A549 (cell line): Measurements from ENCODE around the gene AK1. TPM values are rescaled to one million over a fixed set of nuclear protein-coding genes. Genes with fewer than 3 reads are reported as not detected.
A peak's percentile ranks its signal among the peaks of the same experiment; 100 is the strongest.
"Not testable (repeated sequence)": the region's sequence is repeated elsewhere in the genome, so short reads cannot be mapped to it uniquely, and the experiment has no call there.

Experiments used
- ATAC-seq, 2 experiments: fragments of 200-7000 bp in 1 of 2; fragments of >200 bp in 1 of 2; cut with Nextera tagmentation in 1 of 2; cut with Tn5 transposase in 1 of 2; 3 replicates each; pipeline versions ENCODE4 v1.8.0 to v1.9.1; 2018 to 2020; ENCODE audit warnings: mild to moderate bottlenecking in 1 of 2, moderate library complexity in 1 of 2
- CTCF ChIA-PET: fragments of 300-600 bp; sonication (Branson Sonifier 250); formaldehyde crosslinking; extraction: SDS; loops from one replicate; lab custom pipeline; 2021; ENCODE audit warnings: antibody characterized with exemption, inconsistent platforms; lab: Yijun Ruan, JAX
- POLR2A ChIA-PET: fragments of 350-600 bp; formaldehyde crosslinking; extraction: SDS; loops from one replicate; lab custom pipeline; 2021; ENCODE audit warnings: antibody characterized with exemption, inconsistent platforms; lab: Yijun Ruan, JAX
- DNase-seq, 2 experiments: peaks; one replicate each; pipeline versions ENCODE4 v3.0.0 to v3.0.0-alpha.2; 2011 to 2016; ENCODE audit warnings: low read depth in 1 of 2, low spot score in 1 of 2
- FAIRE-seq: peaks from 2 replicates; lab custom pipeline; 2011; peaks lifted over from hg19 to GRCh38; lab: Jason Lieb, UNC
- H3K27ac ChIP-seq, 2 experiments: fragments of >200 bp; sonication (Bioruptor Twin); formaldehyde crosslinking; 3 replicates each; pipeline ENCODE4 v1.5.1; 2016 to 2017
- H3K4me1 ChIP-seq: fragments of >200 bp; sonication (Bioruptor Twin); formaldehyde crosslinking; 3 replicates; pipeline ENCODE4 v1.6.1; 2016
- H3K4me2 ChIP-seq: fragments of >200 bp; sonication (Bioruptor Twin); formaldehyde crosslinking; 3 replicates; pipeline ENCODE4 v1.6.1; 2016
- H3K4me3 ChIP-seq: fragments of >200 bp; sonication (Bioruptor Twin); formaldehyde crosslinking; 3 replicates; pipeline ENCODE4 v1.5.1; 2016
- H3K9me3 ChIP-seq: fragments of >200 bp; sonication (Bioruptor Twin); formaldehyde crosslinking; 3 replicates; pipeline ENCODE4 v1.6.1; 2016
- ATOH8 ChIP-seq: fragments of 250-450 bp; sonication (Bioruptor Pico); IDR thresholded peaks from 2 replicates; pipeline ENCODE4 v1.5.0; 2020; ENCODE audit warnings: low read depth, mild to moderate bottlenecking, moderate library complexity
- CEBPB ChIP-seq, 2 experiments: fragments of >200 bp in 1 of 2; sonication (Bioruptor Twin) in 1 of 2; formaldehyde crosslinking in 1 of 2; IDR thresholded peaks; 2 replicates each; pipeline ENCODE4 v1.6.1; 2012 to 2016
- CTCF ChIP-seq: fragments of >200 bp; sonication (Bioruptor Twin); formaldehyde crosslinking; IDR thresholded peaks from 3 replicates; pipeline ENCODE4 v1.5.1; 2016
- EHMT2 ChIP-seq: fragments of 200-600 bp; sonication (generic); IDR thresholded peaks from 2 replicates; pipeline ENCODE4 v1.6.1; 2016; ENCODE audit warnings: antibody characterized with exemption, low read depth, mild to moderate bottlenecking, moderate library complexity
- ESRRA ChIP-seq: fragments of 150-350 bp; IDR thresholded peaks from 2 replicates; pipeline ENCODE4 v1.6.1; 2014; ENCODE audit warnings: mild to moderate bottlenecking, low read length, borderline replicate concordance
- FOSL2 ChIP-seq, 2 experiments: fragments of 450-650 bp in 1 of 2; fragments of >200 bp in 1 of 2; sonication (Bioruptor Twin) in 1 of 2; formaldehyde crosslinking; IDR thresholded peaks; 2 replicates each; pipeline versions ENCODE4 v1.5.0 to v1.6.1; 2016 to 2020; ENCODE audit warnings: mild to moderate bottlenecking in 1 of 2, moderate library complexity in 1 of 2
- FOXS1 ChIP-seq: fragments of 250-450 bp; sonication (Bioruptor Pico); IDR thresholded peaks from 2 replicates; pipeline ENCODE4 v1.5.0; 2020; ENCODE audit warnings: mild to moderate bottlenecking, moderate library complexity
- JUN ChIP-seq, 2 experiments: fragments of >200 bp; sonication (Bioruptor Twin); formaldehyde crosslinking; IDR thresholded peaks; 2 replicates in 1 of 2; 3 replicates in 1 of 2; pipeline ENCODE4 v1.6.1; 2016 to 2017
- NR3C1 ChIP-seq: fragments of >200 bp; sonication (Bioruptor Twin); formaldehyde crosslinking; IDR thresholded peaks from 3 replicates; pipeline ENCODE4 v1.6.1; 2017
- PBX3 ChIP-seq: IDR thresholded peaks from 2 replicates; pipeline ENCODE4 v1.6.1; 2012
- POLR2AphosphoS2 ChIP-seq: conservative IDR thresholded peaks from 2 replicates; pipeline ENCODE4 v1.6.1; 2012; ENCODE audit warnings: low read length, improper control_type of control experiment, inconsistent platforms
- RARB ChIP-seq: fragments of 250-450 bp; sonication (Bioruptor Pico); IDR thresholded peaks from 2 replicates; pipeline ENCODE4 v1.8.0; 2021; ENCODE audit warnings: mild to moderate bottlenecking, moderate library complexity
- RCOR1 ChIP-seq: fragments of 150-350 bp; IDR thresholded peaks from 2 replicates; pipeline ENCODE4 v1.6.1; 2014; ENCODE audit warnings: antibody characterized with exemption, low read length, low read depth
- RFX5 ChIP-seq: fragments of 450-650 bp; IDR thresholded peaks from 2 replicates; pipeline ENCODE4 v1.7.1; 2014; ENCODE audit warnings: antibody characterized with exemption, mild to moderate bottlenecking, moderate library complexity
- TFCP2L1 ChIP-seq: fragments of 250-450 bp; sonication (Bioruptor Pico); IDR thresholded peaks from 2 replicates; pipeline ENCODE4 v1.5.0; 2021; ENCODE audit warnings: mild to moderate bottlenecking
- TP53 ChIP-seq: fragments of 250-450 bp; sonication (Bioruptor Pico); IDR thresholded peaks from 2 replicates; pipeline ENCODE4 v1.5.0; 2021; ENCODE audit warnings: mild to moderate bottlenecking, moderate library complexity
- ZC3H11A ChIP-seq: fragments of 450-650 bp; IDR thresholded peaks from 2 replicates; pipeline ENCODE4 v1.6.1; 2014; ENCODE audit warnings: antibody characterized with exemption, mild to moderate bottlenecking
- ZFP36 ChIP-seq: fragments of 450-650 bp; IDR thresholded peaks from 2 replicates; pipeline ENCODE4 v1.6.1; 2014; ENCODE audit warnings: borderline replicate concordance; ENCODE audit not compliant: partially characterized antibody
- ZNF302 ChIP-seq: fragments of 250-450 bp; sonication (Bioruptor Pico); IDR thresholded peaks from 2 replicates; pipeline ENCODE4 v1.9.0; 2021; ENCODE audit warnings: inconsistent platforms, mild to moderate bottlenecking, moderate library complexity
- WGBS: methylation state at CpG from one replicate; pipeline ENCODE4 v1.1.6; 2017; ENCODE audit errors: missing lambda C conversion rate; 5-methylcytosine and 5-hydroxymethylcytosine counted together
- polyA plus RNA-seq, 4 experiments: library from polyadenylated mRNA; depleted of rRNA in 3 of 4; stranded (reverse); fragments of >200 nt; fragmentation: RNase III in 1 of 4; extraction: RNeasy Plus Mini Kit Qiagen cat#74134 plus additional on column Dnase treatment in 1 of 4; gene quantifications; 2 replicates in 3 of 4; 3 replicates in 1 of 4; pipeline ENCODE4 v1.2.3, GENCODE V29; 2011 to 2017

The AK1 gene
- polyA plus RNA-seq, 2 of the 4 experiments (the other 2 are of a cell fraction): 30.0 to 31.9 TPM

- TF ChIP-seq TP53 (CRISPR knock-in tag): no peak
- no peak for TF ChIP-seq ZNF302 (CRISPR knock-in tag)
- TF ChIP-seq POLR2AphosphoS2: no peak
- no peak for TF ChIP-seq CTCF
- no peak for TF ChIP-seq ATOH8
- no peak for TF ChIP-seq ESRRA
- no peak overlapping the region for H3K4me2 ChIP-seq
- H3K4me3 ChIP-seq: no peak overlapping the region
- FAIRE-seq: no peak
- DNase-seq: no peak
- POLR2A ChIA-PET: no interaction called here
- CTCF ChIA-PET: interaction anchor here (1.0 to 7.4 kb wide), 2 partner anchors 21 to 113 kb away, joined by 3 to 60 read pairs; partner anchors contain the start of gene TOR2A
- H3K4me1 ChIP-seq: no peaks in the 10 kb centered on the region
- H3K27ac ChIP-seq: no peak overlapping the region
- peaks cover 18% of the 10 kb centered on the region for H3K9me3 ChIP-seq
- ATAC-seq: no peak
- WGBS: 66% methylated on average over 12 of the region's 12 CpGs
Measured at GRCh38 chr9:127847833-127848755, 29.4 kb downstream of the AK1 start.

- Histone ChIP-seq H3K4me2 (no peak overlapping the region), H3K4me3 (no peak overlapping the region), H3K27ac (no peak overlapping the region), H3K4me1 (no peaks in the 10 kb centered on the region), H3K9me3 (peaks cover 18% of the 10 kb centered on the region)
- ChIA-PET CTCF (interaction anchor here (0.8 to 7.4 kb wide), 4 partner anchors 9 to 112 kb away, joined by 3 to 60 read pairs (median 4); partner anchors contain the start of gene TOR2A), POLR2A (no interaction called here)
- DNase-seq (no peak), ATAC-seq (peak; percentile 27 to 40; a peak in 3 of 6 replicates), FAIRE-seq (no peak)
- 52% methylated on average over 6 of the region's 6 CpGs for WGBS
- TF ChIP-seq TP53 (CRISPR knock-in tag): no peak
- TF ChIP-seq NR3C1: no peak
- TF ChIP-seq CEBPB (IDR thresholded peaks at IDR 0.05): no peak
- no peak for TF ChIP-seq RARB (CRISPR knock-in tag)
- no peak for TF ChIP-seq RCOR1
- no peak for TF ChIP-seq ZC3H11A
- no peak for TF ChIP-seq RFX5
- no peak for TF ChIP-seq FOSL2 (IDR thresholded peaks at IDR 0.05)
- no peak for TF ChIP-seq FOSL2 (CRISPR knock-in tag; IDR thresholded peaks at IDR 0.05)
Measured at GRCh38 chr9:127847178-127847510, 30.3 kb downstream of the AK1 start.

GRCh38 chr9:127846443-127847177, 30.9 kb downstream of the AK1 start:
- DNase-seq (no peak), FAIRE-seq (no peak), ATAC-seq (no peak)
- POLR2A ChIA-PET: no interaction called here
- no peak overlapping the region for H3K27ac ChIP-seq
- no peak overlapping the region for H3K4me2 ChIP-seq
- CTCF ChIA-PET: interaction anchor here (0.8 to 7.4 kb wide), 3 partner anchors 10 to 23 kb away, joined by 3 to 60 read pairs (median 4); no protein-coding TSS in a partner anchor
- no peak overlapping the region for H3K4me3 ChIP-seq
- 83% methylated on average over 17 of the region's 18 CpGs for WGBS
- no peaks in the 10 kb centered on the region for H3K4me1 ChIP-seq
- no peak for TF ChIP-seq TFCP2L1 (CRISPR knock-in tag)
- TF ChIP-seq ZFP36: no peak
- TF ChIP-seq EHMT2: no peak
- TF ChIP-seq PBX3: no peak
- no peak for TF ChIP-seq ZC3H11A
- TF ChIP-seq JUN (IDR thresholded peaks at IDR 0.05): no peak
- TF ChIP-seq NR3C1: no peak
- no peak for TF ChIP-seq RARB (CRISPR knock-in tag)
- no peak for TF ChIP-seq FOXS1
- H3K9me3 ChIP-seq: peaks cover 18% of the 10 kb centered on the region

- H3K4me3 ChIP-seq, H3K4me1 ChIP-seq, H3K4me2 ChIP-seq, ATAC-seq, FAIRE-seq, H3K27ac ChIP-seq, DNase-seq, POLR2A ChIA-PET: not testable (repeated sequence)
- WGBS: 97% methylated on average over 4 of the region's 4 CpGs
- CTCF ChIA-PET: interaction anchor here (1.1 to 7.4 kb wide), 2 partner anchors 24 to 111 kb away, joined by 3 to 60 read pairs; partner anchors contain the start of gene TOR2A
- peaks cover 18% of the 10 kb centered on the region for H3K9me3 ChIP-seq
Measured at GRCh38 chr9:127845619-127846018, 31.9 kb downstream of the AK1 start.
